SK-N-SH (cell line): Measurements from ENCODE around the gene ZNF319. TPM values are rescaled to one million over a fixed set of nuclear protein-coding genes. Genes with fewer than 3 reads are reported as not detected.

Source experiments
- CTCF ChIA-PET: fragments of 300-600, 350-600 bp; formaldehyde crosslinking; extraction: SDS; loops from one replicate; lab custom pipeline; 2021; lab: Yijun Ruan, JAX
- POLR2A ChIA-PET: fragments of 350-600 bp; sonication (Branson Sonifier 250); formaldehyde crosslinking; extraction: SDS; loops from one replicate; lab custom pipeline; 2020; ENCODE audit warnings: antibody characterized with exemption, inconsistent platforms; lab: Yijun Ruan, JAX
- DNase-seq: peaks from one replicate; pipeline ENCODE4 v3.0.0; 2012
- H2AFZ ChIP-seq: fragments of 200-600 bp; sonication (generic); 2 replicates; pipeline ENCODE4 v1.8.1; 2016; ENCODE audit warnings: antibody characterized with exemption, mild to moderate bottlenecking, low read depth
- H3F3A ChIP-seq: fragments of 200-600 bp; sonication (generic); replicated peaks from 2 replicates; pipeline ENCODE3; 2016; ENCODE audit warnings: antibody characterized with exemption, mild to moderate bottlenecking; ENCODE audit not compliant: insufficient read depth
- H3K27ac ChIP-seq, 2 experiments: fragments of 200-500 bp in 1 of 2; fragments of 200-600 bp in 1 of 2; sonication (Bioruptor generic) in 1 of 2; sonication (generic), shearing (Covaris generic) in 1 of 2; 2 replicates each; pipeline versions ENCODE4 v1.5.1 to v1.6.1; 2014 to 2016; ENCODE audit warnings: low read depth in 2 of 2, inconsistent platforms in 1 of 2, low read length in 1 of 2, mild to moderate bottlenecking in 1 of 2, mixed read lengths in 1 of 2
- H3K27me3 ChIP-seq: fragments of 200-600 bp; sonication (generic), shearing (Covaris generic); 2 replicates; pipeline ENCODE4 v1.6.1; 2016; ENCODE audit warnings: mixed run types; ENCODE audit not compliant: insufficient read depth
- H3K36me3 ChIP-seq, 2 experiments: fragments of 200-500 bp in 1 of 2; fragments of 200-600 bp in 1 of 2; sonication (Bioruptor generic) in 1 of 2; sonication (generic) in 1 of 2; replicated peaks in 1 of 2; 2 replicates each; pipeline versions ENCODE3 to v1.5.1; 2014 to 2016; ENCODE audit warnings: low read length in 1 of 2, mild to moderate bottlenecking in 1 of 2; ENCODE audit not compliant: insufficient read depth in 2 of 2, control insufficient read depth in 1 of 2
- H3K4me1 ChIP-seq, 2 experiments: fragments of 200-500 bp in 1 of 2; fragments of 200-600 bp in 1 of 2; sonication (Bioruptor generic) in 1 of 2; sonication (generic), shearing (Covaris generic) in 1 of 2; 2 replicates each; pipeline versions ENCODE4 v1.5.1 to v1.6.1; 2014 to 2016; ENCODE audit warnings: low read depth in 1 of 2, low read length in 1 of 2, mixed run types in 1 of 2; ENCODE audit not compliant: insufficient read depth in 2 of 2, control insufficient read depth in 1 of 2
- H3K4me2 ChIP-seq: fragments of 200-600 bp; sonication (generic), shearing (Covaris generic); 2 replicates; pipeline ENCODE4 v1.6.1; 2017; ENCODE audit warnings: mixed run types
- H3K4me3 ChIP-seq, 2 experiments: fragments of 200-500 bp in 1 of 2; fragments of 200-600 bp in 1 of 2; sonication (Bioruptor generic) in 1 of 2; sonication (generic), shearing (Covaris generic) in 1 of 2; 2 replicates each; pipeline versions ENCODE4 v1.5.1 to v1.8.1; 2014 to 2016; ENCODE audit warnings: low read depth in 2 of 2, inconsistent platforms in 1 of 2, low read length in 1 of 2, mild to moderate bottlenecking in 1 of 2, mixed read lengths in 1 of 2, moderate library complexity in 1 of 2
- H3K79me2 ChIP-seq: fragments of 200-600 bp; sonication (generic); 2 replicates; pipeline ENCODE4 v1.8.1; 2017; ENCODE audit warnings: mild to moderate bottlenecking; ENCODE audit not compliant: insufficient read depth
- H3K9ac ChIP-seq: fragments of 200-600 bp; sonication (generic); 2 replicates; pipeline ENCODE4 v1.6.1; 2017; ENCODE audit warnings: mixed run types
- H3K9me2 ChIP-seq: fragments of 200-600 bp; sonication (generic); 2 replicates; pipeline ENCODE4 v1.6.1; 2017; ENCODE audit warnings: mixed run types
- H3K9me3 ChIP-seq: fragments of 200-600 bp; sonication (generic); 2 replicates; pipeline ENCODE4 v1.6.1; 2017; ENCODE audit warnings: mixed run types, mild to moderate bottlenecking, moderate library complexity
- H4K20me1 ChIP-seq: fragments of 200-600 bp; sonication (generic); 2 replicates; pipeline ENCODE4 v1.6.1; 2017; ENCODE audit warnings: mild to moderate bottlenecking, mixed run types; ENCODE audit not compliant: insufficient read depth
- CHD2 ChIP-seq: fragments of 150-350 bp; IDR thresholded peaks from 2 replicates; pipeline ENCODE4 v1.6.1; 2018; ENCODE audit warnings: low read length; ENCODE audit not compliant: partially characterized antibody
- CTCF ChIP-seq: fragments of 200-600 bp; sonication (generic); IDR thresholded peaks from 2 replicates; pipeline ENCODE4 v1.6.1; 2017; ENCODE audit warnings: antibody characterized with exemption, mild to moderate bottlenecking, moderate library complexity
- ELF1 ChIP-seq: IDR thresholded peaks from 2 replicates; pipeline ENCODE4 v1.4.0; 2012
- EZH2phosphoT487 ChIP-seq: fragments of 200-600 bp; sonication (generic); IDR thresholded peaks from 2 replicates; pipeline ENCODE4 v1.6.1; 2017; ENCODE audit warnings: low read depth, mixed run types, mild to moderate bottlenecking, antibody characterized with exemption, moderate library complexity, borderline replicate concordance
- FOSL2 ChIP-seq: IDR thresholded peaks from 2 replicates; pipeline ENCODE4 v1.4.0; 2012; ENCODE audit warnings: low read depth, mild to moderate bottlenecking, moderate library complexity, borderline replicate concordance
- FOXJ3 ChIP-seq: sonication (generic); formaldehyde crosslinking; IDR thresholded peaks from 2 replicates; pipeline ENCODE4 v1.5.1; 2020; ENCODE audit warnings: mild to moderate bottlenecking, missing genetic modification reagents
- FOXM1 ChIP-seq: IDR thresholded peaks from 2 replicates; pipeline ENCODE4 v1.4.0; 2012; ENCODE audit warnings: low read depth, mild to moderate bottlenecking
- GATA2 ChIP-seq: sonication (generic); formaldehyde crosslinking; IDR thresholded peaks from 2 replicates; pipeline ENCODE4 v1.5.0; 2020; ENCODE audit warnings: mild to moderate bottlenecking, missing genetic modification reagents
- IRF3 ChIP-seq: fragments of 150-350 bp; IDR thresholded peaks from 2 replicates; pipeline ENCODE4 v1.6.1; 2016; ENCODE audit warnings: mild to moderate bottlenecking, low read depth, low read length
- MEF2A ChIP-seq: IDR thresholded peaks from 2 replicates; pipeline ENCODE4 v1.4.0; 2012; ENCODE audit warnings: low read depth, borderline replicate concordance
- MXI1 ChIP-seq: IDR thresholded peaks from 2 replicates; pipeline ENCODE4 v1.6.1; 2012; ENCODE audit warnings: mild to moderate bottlenecking, low read depth, low read length, improper control_type of control experiment
- NFIC ChIP-seq: IDR thresholded peaks from 2 replicates; pipeline ENCODE4 v1.4.0; 2012; ENCODE audit warnings: borderline replicate concordance
- RAD21 ChIP-seq: IDR thresholded peaks from 2 replicates; pipeline ENCODE4 v1.6.1; 2012; ENCODE audit warnings: mild to moderate bottlenecking, low read length
- RCOR1 ChIP-seq: fragments of 150-350 bp; IDR thresholded peaks from 2 replicates; pipeline ENCODE4 v1.6.1; 2017; ENCODE audit warnings: antibody characterized with exemption, low read length
- REST ChIP-seq: IDR thresholded peaks from 2 replicates; pipeline ENCODE4 v1.6.1; 2012; ENCODE audit warnings: mild to moderate bottlenecking, low read depth, low read length, moderate library complexity
- RFX5 ChIP-seq: IDR thresholded peaks from 2 replicates; pipeline ENCODE4 v1.6.1; 2012; ENCODE audit warnings: mild to moderate bottlenecking, improper control_type of control experiment, low read length
- RXRA ChIP-seq: IDR thresholded peaks from 2 replicates; pipeline ENCODE4 v1.4.0; 2012; ENCODE audit warnings: low read depth, mild to moderate bottlenecking, borderline replicate concordance
- WGBS: methylation state at CpG from one replicate; pipeline ENCODE4 v1.1.6; 2017; ENCODE audit warnings: low lambda C conversion rate; 5-methylcytosine and 5-hydroxymethylcytosine counted together
- polyA plus RNA-seq, 3 experiments: library from polyadenylated mRNA; depleted of rRNA; stranded (reverse); fragments of >200 nt; gene quantifications; 2 replicates each; pipeline ENCODE4 v1.2.3, GENCODE V29; 2012

Gene ZNF319
- polyA plus RNA-seq, 1 of the 3 experiments (the other 2 are of a cell fraction): 7.6 TPM

- TF ChIP-seq REST (no peak), EZH2phosphoT487 (no peak), RCOR1 (no peak), NFIC (no peak), FOXJ3 (CRISPR knock-in tag) (no peak), FOXM1 (no peak), RFX5 (no peak), MEF2A (no peak)
Observed at GRCh38 chr16:58040945-58041627, 40.6 kb upstream of the ZNF319 start (continued).

- ChIA-PET POLR2A (no interaction called here), CTCF (interaction anchor here (0.7 kb wide), 1 partner anchor 12 kb away, joined by 3 read pairs; no protein-coding TSS in a partner anchor)
- H3K4me3 ChIP-seq: no peak overlapping the region
- H3K36me3 ChIP-seq: no peaks in the 10 kb centered on the region
- no peak overlapping the region for H3K27ac ChIP-seq
- H3K9ac ChIP-seq: no peak overlapping the region
- no peaks in the 10 kb centered on the region for H3K9me2 ChIP-seq
- no peaks in the 10 kb centered on the region for H3F3A ChIP-seq
- peaks cover 0 to 17% of the 10 kb centered on the region in 2 experiments; a peak in 1 of 4 replicates for H3K4me1 ChIP-seq
- no peak overlapping the region for H3K4me2 ChIP-seq
- H2AFZ ChIP-seq: no peak overlapping the region
- peak; percentile 15 for DNase-seq
- TF ChIP-seq REST (no peak), MEF2A (no peak), FOSL2 (no peak), RXRA (no peak), IRF3 (no peak), RAD21 (no peak), CHD2 (no peak), CTCF (no peak), FOXJ3 (CRISPR knock-in tag) (no peak), FOXM1 (no peak), GATA2 (CRISPR knock-in tag) (no peak), EZH2phosphoT487 (no peak), MXI1 (no peak), ELF1 (no peak)
- 80% methylated on average over 3 of the region's 12 CpGs for WGBS
- H4K20me1 ChIP-seq: no peaks in the 10 kb centered on the region
- no peaks in the 10 kb centered on the region for H3K27me3 ChIP-seq
- no peaks in the 10 kb centered on the region for H3K9me3 ChIP-seq
- no peaks in the 10 kb centered on the region for H3K79me2 ChIP-seq
Observed at GRCh38 chr16:58040496-58040846, 40.0 kb upstream of the ZNF319 start.
